OCI-M2 (cell line): ENCODE measurements around the gene RFPL4A.
"Not testable (repeated sequence)": the region's sequence is repeated elsewhere in the genome, so short reads cannot be mapped to it uniquely, and the experiment has no call there.

Source experiments
- DNase-seq: peaks from one replicate; lab custom pipeline; 2025; ENCODE audit not compliant: unreplicated experiment; lab: John Stamatoyannopoulos, UW

The RFPL4A gene

DNA sequence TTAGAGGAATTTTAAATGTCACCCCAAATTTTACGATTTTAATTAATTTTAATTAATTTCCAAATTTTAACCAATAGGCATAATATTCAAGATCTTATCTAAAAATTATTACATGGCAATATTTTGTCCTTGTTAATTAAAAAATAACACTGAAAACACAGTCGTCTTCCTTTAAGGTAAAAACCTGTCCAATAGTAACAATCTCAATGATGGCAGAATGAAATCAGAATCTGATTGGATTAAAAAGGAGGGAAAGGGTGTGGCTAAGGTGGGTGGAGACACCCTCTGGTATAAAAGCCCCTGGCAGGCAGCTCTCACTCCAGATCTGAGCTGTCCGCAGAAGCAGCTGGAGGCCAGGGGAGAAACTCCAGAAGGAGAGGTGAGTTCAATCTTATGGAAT, at the start of gene RFPL4A:
Gene RFPL4A, plus strand, starts transcription at position 301 of the 400 bp plus-strand sequence. CDS start 2,704 bp downstream, outside the sequence.
- not testable (repeated sequence) for DNase-seq

DNA sequence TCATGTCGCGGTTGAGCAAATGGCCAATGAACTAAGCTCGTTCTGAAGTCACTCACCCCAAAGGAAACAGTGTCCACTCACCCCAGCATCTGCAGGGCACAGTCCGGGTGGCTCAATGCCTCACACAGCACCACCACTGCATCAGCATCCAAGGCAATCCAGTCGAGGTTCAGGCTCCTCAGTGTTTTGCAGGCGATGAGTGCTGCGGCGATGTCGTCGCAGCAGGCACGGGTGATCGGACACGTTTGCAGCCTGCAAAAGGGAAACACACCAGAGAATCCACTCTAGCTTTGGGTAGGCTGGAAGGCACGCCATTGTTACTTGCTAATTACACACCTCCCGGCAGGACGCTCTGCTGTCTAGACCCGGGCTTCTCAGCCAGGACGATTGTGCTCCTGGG, 47.2 kb upstream of the RFPL4A start:
- no peak for DNase-seq

DNA sequence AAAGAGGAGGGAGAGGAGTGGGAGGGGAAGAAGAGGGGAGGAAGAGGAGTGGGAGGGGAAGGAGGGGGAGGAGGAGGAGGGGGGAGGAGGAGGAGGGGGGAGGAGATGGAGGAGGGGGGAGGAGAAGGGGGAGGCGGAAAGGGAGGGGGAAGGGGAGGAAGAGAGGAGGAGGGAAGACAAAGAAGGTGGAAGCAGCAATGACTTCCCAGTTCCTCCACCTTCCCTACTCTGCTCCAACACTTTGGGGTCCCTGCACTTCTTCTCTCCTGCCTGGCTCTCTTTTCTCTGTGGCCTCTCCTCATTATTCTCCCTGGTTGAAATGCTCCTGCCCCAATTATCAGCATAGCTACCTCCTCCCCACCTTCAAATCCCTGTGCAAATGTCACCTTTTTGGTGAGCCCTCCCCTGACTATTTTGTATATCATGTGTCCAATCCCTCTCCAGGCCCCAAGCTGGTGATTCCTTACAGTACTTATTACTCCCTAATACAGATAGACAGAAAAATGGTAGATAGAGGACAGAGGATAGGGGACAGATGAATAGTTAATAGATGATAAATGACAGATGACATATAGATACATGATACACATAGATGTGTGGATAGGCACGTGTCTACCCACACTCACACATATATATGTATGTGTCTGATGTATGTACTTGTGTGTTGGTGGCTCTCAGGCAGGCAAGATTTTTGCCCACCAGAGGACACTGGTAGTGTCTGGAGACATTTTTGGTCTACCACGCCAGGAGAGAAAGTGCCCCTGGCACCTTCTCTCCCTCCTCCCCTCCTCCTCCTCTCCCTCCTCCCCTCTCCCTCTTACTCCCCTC, 45.9 kb upstream of the RFPL4A start:
- DNase-seq = no peak

DNA sequence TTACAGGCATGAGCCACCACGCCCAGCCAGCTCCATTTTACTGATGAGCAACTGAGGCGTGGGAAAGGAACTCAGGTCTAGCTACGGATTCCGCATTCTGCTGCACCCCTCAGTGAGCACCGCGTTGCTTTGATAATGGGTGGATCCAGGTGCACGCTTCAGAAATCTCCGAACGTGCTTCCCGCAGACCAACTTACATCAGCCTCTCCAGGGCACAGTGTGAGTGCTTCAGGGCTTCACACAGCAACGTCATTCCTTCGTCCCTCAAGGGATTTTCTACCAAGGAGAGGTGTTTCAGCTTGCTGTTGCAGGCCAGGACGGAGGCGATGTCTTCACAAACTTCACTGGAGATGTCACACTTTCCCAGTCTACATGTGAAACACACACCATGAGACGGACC, 42.4 kb upstream of the RFPL4A start:
- DNase-seq = no peak

DNA sequence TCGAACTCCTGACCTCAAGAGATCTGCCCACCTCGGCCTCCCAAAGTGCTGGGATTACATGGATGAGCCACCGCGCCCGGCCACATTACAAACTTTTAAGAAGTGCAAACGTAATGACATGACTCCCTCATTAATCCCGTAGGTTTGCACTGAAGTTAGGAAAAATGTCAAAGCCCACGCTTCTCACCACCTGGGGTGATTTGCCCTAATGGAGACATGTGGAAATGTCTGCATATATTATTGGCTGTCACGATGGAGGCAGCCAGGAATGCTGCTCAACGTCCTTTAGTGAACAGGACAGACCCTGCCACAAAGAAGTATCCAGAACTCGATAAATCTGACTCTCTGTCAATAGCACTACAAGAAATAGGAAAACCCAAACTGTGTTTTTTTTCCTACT, 41.6 kb upstream of the RFPL4A start:
- no peak for DNase-seq

DNA sequence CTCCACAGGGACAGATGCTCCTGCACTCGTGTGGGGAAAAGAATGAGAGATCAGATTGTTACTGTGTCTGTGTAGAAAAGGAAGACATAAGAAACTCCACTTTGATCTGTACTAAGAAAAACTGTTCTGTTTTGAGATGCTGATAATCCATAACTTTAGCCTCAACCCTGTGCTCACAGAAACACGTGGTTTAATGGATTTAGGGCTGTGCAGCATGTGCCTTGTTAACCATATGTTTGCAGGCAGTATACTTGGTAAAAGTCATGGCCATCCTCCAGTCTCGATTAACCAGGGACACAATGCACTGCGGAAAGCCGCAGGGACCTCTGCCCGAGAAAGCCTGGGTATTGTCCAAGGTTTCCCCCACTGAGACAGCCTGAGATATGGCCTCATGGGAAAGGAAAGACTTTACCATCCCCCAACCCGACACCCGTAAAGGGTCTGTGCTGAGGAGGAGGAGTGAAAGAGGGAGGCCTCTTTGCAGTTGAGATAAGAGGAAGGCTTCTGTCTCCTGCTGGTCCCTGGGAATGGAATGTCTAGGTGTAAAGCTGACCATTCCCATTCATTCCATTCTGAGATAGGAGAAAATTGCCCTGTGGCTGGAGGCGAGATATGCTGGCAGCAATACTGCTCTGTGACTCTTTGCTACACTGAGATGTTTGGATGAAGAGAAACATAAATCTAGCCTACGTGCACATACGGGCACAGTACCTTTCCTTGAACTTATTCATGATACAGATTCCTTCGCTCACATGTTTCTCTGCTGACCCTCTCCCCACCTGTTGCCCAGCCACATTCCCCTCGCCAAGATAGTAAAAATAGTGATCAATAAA, 40.8 kb upstream of the RFPL4A start:
- DNase-seq = not testable (repeated sequence)

DNA sequence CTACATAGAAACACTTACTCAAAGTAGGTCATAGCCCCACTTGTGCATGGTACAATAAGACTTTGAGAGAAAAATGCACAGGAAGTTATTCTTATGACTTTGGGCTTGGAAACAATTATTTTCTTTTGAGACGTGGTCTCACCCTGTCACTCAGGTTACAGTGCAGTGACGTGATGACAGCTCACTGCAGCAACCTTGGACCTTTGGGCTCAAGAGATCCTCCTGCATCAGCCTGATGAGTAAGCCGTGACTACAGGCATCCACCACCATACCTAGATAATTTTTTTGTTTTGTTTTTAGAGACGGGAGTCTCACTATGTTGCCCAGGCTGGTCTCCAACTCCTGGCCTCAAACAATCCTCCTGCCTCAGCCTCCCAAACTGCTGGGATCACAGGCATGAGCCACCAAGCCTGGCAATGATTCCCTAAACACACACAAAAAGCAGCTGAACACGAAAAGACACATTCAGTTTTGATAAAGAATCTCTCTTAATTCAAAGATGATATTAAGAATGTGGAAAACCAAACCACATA, 38.6 kb upstream of the RFPL4A start:
- DNase-seq = no peak

DNA sequence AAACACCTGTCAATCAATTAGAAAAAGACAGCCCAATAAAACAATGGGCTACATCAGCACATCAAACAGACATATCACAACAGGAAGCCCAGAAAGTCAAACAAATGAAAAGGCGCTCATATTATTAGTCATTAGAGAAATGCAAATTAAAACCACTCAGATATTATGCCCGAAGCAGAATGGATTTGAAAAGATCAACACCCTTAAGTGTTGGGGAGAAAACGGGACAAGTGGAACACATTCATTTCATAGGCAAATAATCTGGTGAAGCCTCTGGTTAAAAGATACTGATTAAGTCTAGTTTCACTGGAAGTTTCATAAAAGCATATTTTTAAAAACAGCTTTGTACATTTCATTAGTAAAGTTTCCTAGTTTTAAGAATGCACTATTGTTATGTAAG, 38.1 kb upstream of the RFPL4A start:
- no peak for DNase-seq

DNA sequence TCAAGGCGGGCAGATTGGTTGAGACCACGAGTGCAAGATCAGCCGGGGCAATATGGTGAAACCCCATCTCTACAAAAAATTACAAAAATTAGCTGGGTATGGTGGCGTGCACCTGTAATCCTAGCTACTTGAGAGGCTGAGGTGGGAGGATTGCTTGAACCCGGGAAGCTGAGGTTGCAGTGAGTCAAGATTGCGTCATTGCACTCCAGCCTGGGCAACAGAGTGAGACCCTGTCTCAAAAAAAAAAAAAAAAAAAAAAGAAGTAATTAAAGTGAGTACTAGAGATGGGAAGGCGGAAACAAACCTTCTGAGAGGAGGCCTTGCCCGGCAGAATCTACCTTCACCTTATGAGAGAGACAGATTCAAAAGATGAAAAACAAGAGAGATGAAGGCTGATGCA, 35.4 kb upstream of the RFPL4A start:
- DNase-seq = no peak

DNA sequence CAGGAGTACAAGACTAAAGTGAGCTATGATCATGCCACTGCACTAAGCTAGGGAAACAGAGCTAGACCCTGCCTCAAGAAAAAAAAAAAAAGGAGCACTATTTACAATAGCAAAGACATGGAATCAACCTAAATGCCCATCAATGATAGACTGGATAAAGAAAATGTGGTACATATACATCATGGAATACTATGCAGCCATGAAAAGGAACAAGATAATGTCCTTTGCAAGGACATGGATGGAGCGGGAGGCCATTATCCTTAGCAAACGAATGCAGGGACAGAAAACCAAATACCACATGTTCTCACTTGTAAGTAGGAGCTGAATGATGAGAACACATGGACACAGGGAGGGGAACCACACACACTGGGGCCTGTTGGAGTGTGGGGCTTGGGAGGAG, 28.5 kb upstream of the RFPL4A start:
- not testable (repeated sequence) for DNase-seq

DNA sequence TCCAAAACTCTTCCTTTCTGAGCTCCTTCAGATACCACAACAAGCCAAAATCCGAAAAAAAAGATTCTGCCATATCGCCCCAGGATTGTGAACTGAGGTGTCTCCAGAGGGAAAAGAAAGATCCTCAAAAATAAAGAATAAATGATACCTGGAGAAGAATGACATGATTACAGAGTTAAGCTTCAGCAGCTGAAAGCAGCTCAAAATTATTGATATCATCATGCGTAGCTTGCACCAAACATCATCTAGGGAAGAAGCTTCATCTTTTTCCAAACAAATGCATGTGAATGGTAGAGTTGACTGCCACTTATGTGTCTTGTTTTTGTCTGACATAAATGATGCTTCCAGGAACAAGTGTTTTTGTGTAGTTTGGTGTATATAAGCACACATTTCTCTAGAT, 20.6 kb upstream of the RFPL4A start, which contains the start of gene NLRP9:
Gene NLRP9, minus strand, starts transcription at position 101 of the 400 bp plus-strand sequence. Its CDS starts 28 bp downstream, at position 73.
- DNase-seq = no peak

DNA sequence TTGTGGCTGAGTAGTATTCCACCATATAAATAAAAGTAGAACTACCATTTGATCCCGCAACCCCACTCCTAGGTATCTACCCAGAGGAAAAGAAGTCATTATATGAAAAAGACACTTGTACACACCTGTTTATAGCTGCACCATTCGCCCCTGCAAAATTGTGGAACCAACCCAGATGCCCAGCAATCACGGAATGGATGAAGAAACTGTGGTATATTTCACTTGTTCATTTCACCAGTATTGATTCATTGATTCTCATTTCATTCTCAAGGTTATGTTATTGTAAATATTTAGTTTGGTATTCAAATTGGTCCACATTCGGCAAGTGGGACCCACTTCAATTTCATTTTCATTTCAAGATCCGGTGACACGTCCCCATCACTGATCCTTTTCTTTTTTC, 8.2 kb upstream of the RFPL4A start:
- no peak for DNase-seq

DNA sequence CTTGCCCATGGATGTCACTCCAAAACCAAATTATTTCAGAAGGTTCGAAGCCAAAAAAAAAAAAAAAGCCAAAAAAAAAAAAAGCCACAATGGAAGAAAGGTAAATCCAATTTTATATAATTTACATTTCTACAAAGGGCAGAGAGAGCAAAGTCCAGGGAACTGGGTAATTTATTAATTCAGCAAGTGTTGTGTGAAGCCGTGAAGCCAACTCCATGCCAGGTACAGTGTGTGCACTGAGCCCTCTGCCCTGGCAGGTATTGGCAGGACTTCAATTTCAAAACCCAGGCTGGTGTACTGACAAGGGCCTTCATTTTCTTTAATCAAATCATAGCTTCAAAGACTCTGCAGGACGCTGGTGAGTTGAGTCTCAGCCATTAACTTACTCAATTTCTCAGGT, 5.5 kb upstream of the RFPL4A start:
- DNase-seq = no peak

DNA sequence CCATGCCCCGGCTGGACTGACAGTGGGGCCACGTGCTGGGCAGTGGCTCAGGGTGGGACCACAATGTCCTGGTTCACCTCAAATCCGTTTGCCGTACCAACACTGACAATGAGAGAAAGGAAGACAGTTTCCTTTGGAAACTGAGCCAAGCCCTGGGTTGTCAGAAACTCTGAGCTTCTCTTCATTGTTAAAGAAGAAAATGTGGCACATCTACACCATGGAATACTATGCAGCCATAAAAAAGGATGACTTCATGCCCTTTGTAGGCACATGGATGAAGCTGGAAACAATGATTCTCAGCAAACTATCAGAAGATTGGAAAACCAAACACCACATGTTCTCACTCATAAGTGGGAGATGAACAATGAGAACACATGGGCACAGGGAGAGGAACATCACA, 2.1 kb upstream of the RFPL4A start:
- not testable (repeated sequence) for DNase-seq

DNA sequence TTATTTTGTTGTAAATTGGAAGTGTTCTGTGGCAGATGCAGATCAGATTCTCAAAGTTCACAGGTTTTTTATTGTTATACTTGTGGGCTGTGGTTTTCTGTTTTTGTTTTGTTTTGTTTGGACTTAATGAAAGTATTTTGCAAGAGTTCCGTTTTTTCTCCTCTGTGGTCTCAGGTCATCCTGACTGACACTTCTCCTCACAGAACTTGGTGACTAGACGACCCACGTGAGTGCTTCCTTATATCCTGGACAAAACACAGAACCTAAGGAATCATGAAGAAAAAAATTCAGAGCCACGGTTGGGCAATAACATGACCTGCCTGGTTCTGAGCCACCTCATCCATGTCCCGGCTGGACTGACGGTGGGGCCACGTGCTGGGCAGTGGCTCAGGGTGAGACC, 7.6 kb downstream of the RFPL4A start:
- DNase-seq = no peak

DNA sequence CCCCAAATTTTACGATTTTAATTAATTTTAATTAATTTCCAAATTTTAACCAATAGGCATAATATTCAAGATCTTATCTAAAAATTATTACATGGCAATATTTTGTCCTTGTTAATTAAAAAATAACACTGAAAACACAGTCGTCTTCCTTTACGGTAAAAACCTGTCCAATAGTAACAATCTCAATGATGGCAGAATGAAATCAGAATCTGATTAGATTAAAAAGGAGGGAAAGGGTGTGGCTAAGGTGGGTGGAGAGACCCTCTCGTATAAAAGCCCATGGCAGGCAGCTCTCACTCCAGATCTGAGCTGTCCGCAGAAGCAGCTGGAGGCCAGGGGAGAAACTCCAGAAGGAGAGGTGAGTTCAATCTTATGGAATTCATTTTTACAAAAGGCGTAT, 9.9 kb downstream of the RFPL4A start, which contains the start of gene RFPL4AL1:
Gene RFPL4AL1, plus strand, starts transcription at position 301 of the 400 bp plus-strand sequence. CDS start 2,687 bp downstream, outside the sequence.
- not testable (repeated sequence) for DNase-seq

DNA sequence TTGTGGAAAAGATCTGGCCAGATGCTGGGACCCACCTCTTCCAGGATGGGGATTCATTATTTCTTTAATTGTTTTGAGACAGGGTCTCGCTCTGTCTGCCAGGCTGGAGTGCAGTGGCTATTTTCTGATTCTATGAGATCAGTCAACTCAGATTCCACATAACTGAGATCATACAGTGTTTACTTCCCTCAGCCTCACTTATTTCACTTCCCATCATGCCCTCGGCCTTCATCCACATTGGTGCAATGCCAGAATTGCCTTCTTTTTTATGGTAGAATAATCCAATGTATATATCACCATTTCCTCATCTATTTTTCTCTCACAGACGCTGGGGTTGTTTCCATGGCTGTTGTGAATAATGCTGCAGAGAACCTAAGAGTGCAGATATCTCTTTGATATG, 10.7 kb downstream of the RFPL4A start:
- DNase-seq = not testable (repeated sequence)

DNA sequence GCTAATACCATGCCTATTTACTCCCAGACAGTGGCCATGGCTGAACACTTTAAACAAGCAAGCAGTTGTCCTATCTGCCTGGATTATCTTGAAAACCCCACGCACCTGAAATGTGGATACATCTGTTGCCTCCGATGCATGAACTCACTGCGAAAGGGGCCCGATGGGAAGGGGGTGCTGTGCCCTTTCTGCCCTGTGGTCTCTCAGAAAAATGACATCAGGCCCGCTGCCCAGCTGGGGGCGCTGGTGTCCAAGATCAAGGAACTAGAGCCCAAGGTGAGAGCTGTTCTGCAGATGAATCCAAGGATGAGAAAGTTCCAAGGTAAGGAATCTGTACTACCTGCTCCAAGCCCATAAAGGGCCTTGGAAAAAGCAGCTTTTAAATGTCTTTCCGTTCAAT, 18.6 kb downstream of the RFPL4A start:
- DNase-seq = no peak

DNA sequence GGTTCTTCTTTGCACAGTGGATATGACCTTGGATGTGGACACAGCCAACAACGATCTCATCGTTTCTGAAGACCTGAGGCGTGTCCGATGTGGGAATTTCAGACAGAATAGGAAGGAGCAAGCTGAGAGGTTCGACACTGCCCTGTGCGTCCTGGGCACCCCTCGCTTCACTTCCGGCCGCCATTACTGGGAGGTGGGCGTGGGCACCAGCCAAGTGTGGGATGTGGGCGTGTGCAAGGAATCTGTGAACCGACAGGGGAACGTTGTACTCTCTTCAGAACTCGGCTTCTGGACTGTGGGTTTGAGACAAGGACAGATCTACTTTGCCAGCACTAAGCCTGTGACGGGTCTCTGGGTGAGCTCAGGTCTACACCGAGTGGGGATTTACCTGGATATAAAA, 19.4 kb downstream of the RFPL4A start:
- DNase-seq = no peak

DNA sequence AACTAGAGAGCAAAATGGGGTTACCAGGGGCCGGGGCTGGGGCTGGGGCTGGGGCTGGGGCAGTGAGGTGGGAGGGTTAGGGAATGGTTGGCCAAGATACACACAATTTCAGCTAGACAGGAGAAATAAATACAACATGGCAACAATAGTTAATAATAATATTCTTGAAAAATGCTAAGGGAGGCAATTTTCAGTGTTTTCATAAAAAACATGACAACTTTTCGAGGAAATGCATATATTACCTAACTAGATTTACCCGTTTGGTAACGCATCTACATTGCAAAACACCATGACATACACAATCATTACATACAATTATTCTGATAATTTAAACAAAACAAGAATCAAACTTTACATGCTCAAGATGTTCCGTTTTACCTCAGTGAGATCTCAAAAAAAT, 22.2 kb downstream of the RFPL4A start:
- no peak for DNase-seq

DNA sequence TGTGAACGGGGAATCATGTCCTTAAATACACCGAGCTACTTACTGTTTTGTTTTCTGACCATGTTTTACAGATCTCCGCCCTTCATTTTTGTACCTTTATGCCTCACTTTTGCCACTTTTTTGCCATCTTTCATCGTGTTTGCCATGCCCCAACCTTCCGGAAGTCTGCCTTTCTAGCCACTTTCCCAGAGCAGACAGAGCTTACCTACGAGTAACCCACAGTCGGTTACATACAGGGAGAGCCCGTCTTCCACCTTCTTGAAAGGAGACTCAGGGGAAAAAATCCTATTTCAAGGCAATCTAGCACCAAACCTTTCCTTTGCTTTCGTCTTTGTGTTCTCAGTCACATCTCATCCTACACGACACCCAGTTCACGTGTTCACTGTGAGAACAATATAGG, 36.1 kb downstream of the RFPL4A start:
- no peak for DNase-seq

DNA sequence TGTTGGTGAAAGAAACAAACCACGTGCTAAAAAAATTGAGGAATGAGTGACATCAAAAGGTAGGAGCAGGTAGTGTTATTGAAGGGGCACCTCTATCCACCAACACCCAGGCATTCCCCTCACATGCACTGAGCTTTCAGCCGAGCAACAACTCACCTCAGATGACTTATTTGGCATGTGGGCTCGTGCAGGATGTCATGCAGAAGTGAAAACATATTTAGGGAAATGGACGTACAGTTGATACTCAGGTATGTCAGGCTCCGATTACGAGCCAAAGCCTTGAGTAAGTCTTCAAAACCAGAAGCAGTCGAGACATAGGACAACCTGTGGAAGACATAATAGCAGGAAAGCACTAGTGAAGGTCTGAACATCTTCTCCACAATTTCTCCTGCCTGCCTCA, 42.5 kb downstream of the RFPL4A start:
- no peak for DNase-seq
